C4-2B (cell line): ENCODE results near the gene CDH23.

Source experiments
- ZFX ChIP-seq: fragments of 450-650 bp; IDR thresholded peaks from 2 replicates; pipeline ENCODE4 v1.6.1; 2017
- TF ChIP-seq, protein P1 (sequence below): fragments of 450-650 bp; conservative IDR thresholded peaks from 2 replicates; pipeline ENCODE4 v1.5.1; 2017; ENCODE audit warnings: mild to moderate bottlenecking

DNA sequence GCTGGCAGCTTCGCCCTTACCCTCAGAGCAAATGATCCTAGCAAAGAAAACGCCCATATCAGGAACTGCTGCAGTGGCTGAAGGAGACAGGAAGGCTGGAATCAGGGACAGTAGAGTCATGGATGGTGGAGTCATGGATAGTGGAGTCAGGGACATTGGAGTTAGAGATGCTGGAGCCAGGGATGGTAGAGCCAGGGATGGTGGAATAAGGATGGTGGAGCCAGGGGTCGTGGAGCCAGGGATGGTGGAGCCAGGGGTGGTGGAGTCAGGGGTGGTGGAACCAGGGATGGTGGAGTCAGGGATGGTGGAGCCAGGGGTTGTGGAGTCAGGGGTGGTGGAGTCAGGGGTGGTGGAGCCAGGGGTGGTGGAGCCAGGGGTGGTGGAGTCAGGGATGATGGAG is 291.5 kb downstream of the CDH23 start:
- TF ChIP-seq, protein P1, sequence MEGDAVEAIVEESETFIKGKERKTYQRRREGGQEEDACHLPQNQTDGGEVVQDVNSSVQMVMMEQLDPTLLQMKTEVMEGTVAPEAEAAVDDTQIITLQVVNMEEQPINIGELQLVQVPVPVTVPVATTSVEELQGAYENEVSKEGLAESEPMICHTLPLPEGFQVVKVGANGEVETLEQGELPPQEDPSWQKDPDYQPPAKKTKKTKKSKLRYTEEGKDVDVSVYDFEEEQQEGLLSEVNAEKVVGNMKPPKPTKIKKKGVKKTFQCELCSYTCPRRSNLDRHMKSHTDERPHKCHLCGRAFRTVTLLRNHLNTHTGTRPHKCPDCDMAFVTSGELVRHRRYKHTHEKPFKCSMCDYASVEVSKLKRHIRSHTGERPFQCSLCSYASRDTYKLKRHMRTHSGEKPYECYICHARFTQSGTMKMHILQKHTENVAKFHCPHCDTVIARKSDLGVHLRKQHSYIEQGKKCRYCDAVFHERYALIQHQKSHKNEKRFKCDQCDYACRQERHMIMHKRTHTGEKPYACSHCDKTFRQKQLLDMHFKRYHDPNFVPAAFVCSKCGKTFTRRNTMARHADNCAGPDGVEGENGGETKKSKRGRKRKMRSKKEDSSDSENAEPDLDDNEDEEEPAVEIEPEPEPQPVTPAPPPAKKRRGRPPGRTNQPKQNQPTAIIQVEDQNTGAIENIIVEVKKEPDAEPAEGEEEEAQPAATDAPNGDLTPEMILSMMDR, result no peak
- TF ChIP-seq ZFX, result no peak
